Panc1 (cell line): ENCODE measurements around the gene FANK1. TPM values are rescaled to one million over a fixed set of nuclear protein-coding genes. Genes with fewer than 3 reads are reported as not detected.

Source experiments
- ATAC-seq: fragments of 200-7000 bp; cut with Tn5 transposase; 2 replicates; pipeline ENCODE4 v1.9.1; 2020; ENCODE audit warnings: mild to moderate bottlenecking, moderate library complexity
- BruUV-seq: library from RNA; stranded (reverse); fragments of 400-500 nt; replicated peaks from 2 replicates; lab custom pipeline; 2021; lab: Mats Ljungman, UMichigan
- CTCF ChIA-PET: fragments of 300-600 bp; sonication (Branson Sonifier 250); formaldehyde crosslinking; loops from one replicate; lab custom pipeline; 2022; ENCODE audit warnings: antibody characterized with exemption; lab: Charles Lee
- POLR2A ChIA-PET: fragments of 300-600 bp; sonication (Branson Sonifier 250); formaldehyde crosslinking; loops from one replicate; lab custom pipeline; 2022; ENCODE audit warnings: antibody characterized with exemption; lab: Charles Lee
- DNase-seq: peaks from one replicate; pipeline ENCODE4 v3.0.0-alpha.2; 2010; ENCODE audit warnings: low read depth, low spot score
- H3K27ac ChIP-seq: 2 replicates; pipeline ENCODE4 v1.5.1; 2011; ENCODE audit warnings: mild to moderate bottlenecking, low read length, inconsistent platforms
- H3K27me3 ChIP-seq: fragments of 200-500 bp; sonication (Bioruptor generic); 2 replicates; pipeline ENCODE4 v1.6.0; 2014; ENCODE audit warnings: low read length, inconsistent platforms; ENCODE audit not compliant: control insufficient read depth, insufficient read depth
- H3K36me3 ChIP-seq: fragments of 200-500 bp; sonication (Bioruptor generic); 2 replicates; pipeline ENCODE4 v1.5.1; 2014; ENCODE audit warnings: inconsistent platforms, mild to moderate bottlenecking, low read length, moderate library complexity; ENCODE audit not compliant: control insufficient read depth, insufficient read depth
- H3K4me1 ChIP-seq: 2 replicates; pipeline ENCODE4 v1.5.1; 2011; ENCODE audit warnings: inconsistent platforms, mild to moderate bottlenecking, low read length, moderate library complexity; ENCODE audit not compliant: control insufficient read depth, insufficient read depth
- H3K4me3 ChIP-seq, 2 experiments: 2 replicates each; pipeline ENCODE4 v1.5.1; 2011 to 2012; ENCODE audit warnings: low read depth in 2 of 2, low read length in 2 of 2, mild to moderate bottlenecking in 2 of 2, inconsistent platforms in 1 of 2, moderate library complexity in 1 of 2
- H3K9me3 ChIP-seq: fragments of 200-500 bp; sonication (Bioruptor generic); 2 replicates; pipeline ENCODE4 v1.5.1; 2014; ENCODE audit warnings: low read depth, mild to moderate bottlenecking, inconsistent platforms, low read length, moderate library complexity; ENCODE audit not compliant: control insufficient read depth, insufficient read depth
- CTCF ChIP-seq: fragments of 450-650 bp; IDR thresholded peaks from 2 replicates; pipeline ENCODE4 v1.5.1; 2017; ENCODE audit warnings: mild to moderate bottlenecking
- POLR2AphosphoS5 ChIP-seq: IDR thresholded peaks from 2 replicates; pipeline ENCODE4 v1.6.1; 2012; ENCODE audit warnings: mild to moderate bottlenecking, low read depth, low read length, moderate library complexity
- REST ChIP-seq, 2 experiments: IDR thresholded peaks; 2 replicates each; pipeline ENCODE4 v1.6.1; 2011 to 2012; ENCODE audit warnings: low read depth in 2 of 2, control low read depth in 1 of 2, low read length in 1 of 2, mild to moderate bottlenecking in 1 of 2, moderate library complexity in 1 of 2; ENCODE audit not compliant: insufficient read depth in 1 of 2
- SIN3A ChIP-seq: IDR thresholded peaks from 2 replicates; pipeline ENCODE4 v1.6.1; 2012; ENCODE audit warnings: low read depth, mild to moderate bottlenecking, low read length, moderate library complexity, borderline replicate concordance; ENCODE audit not compliant: insufficient read depth
- TCF7L2 ChIP-seq: IDR thresholded peaks from 2 replicates; pipeline ENCODE4 v1.6.1; 2011; ENCODE audit warnings: mild to moderate bottlenecking, low read depth, low read length, inconsistent platforms
- in situ Hi-C: cut with HindIII; loops from 2 replicates; pipeline ENCODE4 v1.10.0; 2016; ENCODE audit warnings: low sequenced_read_pairs, low pct_unique_long_range_greater_than_20kb
- intact Hi-C: fragments of 100-400 bp; cut with micrococcal nuclease; formaldehyde crosslinking; loops from one replicate; pipeline ENCODE4 v1.10.0; 2022; ENCODE audit not compliant: unreplicated experiment
- total RNA-seq: library from RNA; stranded (reverse); gene quantifications from one replicate; pipeline ENCODE4 v1.2.1, GENCODE V29; 2021; ENCODE audit not compliant: unreplicated experiment

Gene FANK1
- total RNA-seq, 1 experiment from 2014 or later, result 19.1 TPM

DNA sequence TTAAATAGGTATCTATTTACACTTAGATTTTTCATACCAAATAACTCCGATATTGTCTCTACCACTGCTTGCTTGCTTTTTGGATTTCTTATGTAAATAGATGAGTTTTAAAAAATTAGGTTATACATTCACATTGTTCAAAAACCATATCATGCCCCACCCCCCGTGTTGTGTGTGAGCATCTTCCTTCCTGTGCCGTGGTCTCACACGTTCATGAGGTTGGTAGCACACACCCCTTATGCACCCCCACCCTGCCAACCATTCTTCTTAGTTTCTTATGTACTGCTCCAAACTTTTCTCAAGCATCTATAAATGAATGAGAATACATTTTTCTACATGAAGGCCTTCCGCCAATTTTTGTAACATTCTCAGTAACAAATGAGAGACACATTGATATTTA, 115.6 kb downstream of the FANK1 start:
- Histone ChIP-seq H3K36me3 (no peaks in the 10 kb centered on the region; the same call in 1 of the 2 replicates), H3K4me3 (no peak overlapping the region), H3K27ac (no peak overlapping the region), H3K27me3 (no peaks in the 10 kb centered on the region), H3K4me1 (peaks cover 14% of the 10 kb centered on the region), H3K9me3 (peaks cover 5% of the 10 kb centered on the region; the same call in 1 of the 2 replicates)
- intact Hi-C loops, result no loop called here
- in situ Hi-C loops, result no loop called here
- no peak for ATAC-seq
- no TSS peak for BruUV-seq
- ChIA-PET POLR2A (no interaction called here), CTCF (no interaction called here)
- DNase-seq, result no peak
- TF ChIP-seq TCF7L2 (no peak), REST (IDR thresholded peaks at IDR 0.05; ENCODE audit: insufficient read depth in 1 of 2, low read depth in 2 of 2, low read length in 1 of 2) (no peak), POLR2AphosphoS5 (no peak), SIN3A (no peak), CTCF (no peak)

GRCh38 chr10:126012485-126012884, 116.1 kb downstream of the FANK1 start:
- ChIA-PET POLR2A (no interaction called here), CTCF (no interaction called here)
- Histone ChIP-seq H3K4me1 (peaks cover 14% of the 10 kb centered on the region), H3K27me3 (no peaks in the 10 kb centered on the region), H3K36me3 (no peaks in the 10 kb centered on the region; the same call in 1 of the 2 replicates), H3K4me3 (no peak overlapping the region), H3K27ac (no peak overlapping the region; the same call in 1 of the 2 replicates), H3K9me3 (peaks cover 5% of the 10 kb centered on the region; the same call in 1 of the 2 replicates)
- no peak for TF ChIP-seq TCF7L2
- DNase-seq (no peak), ATAC-seq (no peak)
- BruUV-seq, result TSS peak; percentile 7
- in situ Hi-C loops (no loop called here), intact Hi-C loops (no loop called here)

DNA sequence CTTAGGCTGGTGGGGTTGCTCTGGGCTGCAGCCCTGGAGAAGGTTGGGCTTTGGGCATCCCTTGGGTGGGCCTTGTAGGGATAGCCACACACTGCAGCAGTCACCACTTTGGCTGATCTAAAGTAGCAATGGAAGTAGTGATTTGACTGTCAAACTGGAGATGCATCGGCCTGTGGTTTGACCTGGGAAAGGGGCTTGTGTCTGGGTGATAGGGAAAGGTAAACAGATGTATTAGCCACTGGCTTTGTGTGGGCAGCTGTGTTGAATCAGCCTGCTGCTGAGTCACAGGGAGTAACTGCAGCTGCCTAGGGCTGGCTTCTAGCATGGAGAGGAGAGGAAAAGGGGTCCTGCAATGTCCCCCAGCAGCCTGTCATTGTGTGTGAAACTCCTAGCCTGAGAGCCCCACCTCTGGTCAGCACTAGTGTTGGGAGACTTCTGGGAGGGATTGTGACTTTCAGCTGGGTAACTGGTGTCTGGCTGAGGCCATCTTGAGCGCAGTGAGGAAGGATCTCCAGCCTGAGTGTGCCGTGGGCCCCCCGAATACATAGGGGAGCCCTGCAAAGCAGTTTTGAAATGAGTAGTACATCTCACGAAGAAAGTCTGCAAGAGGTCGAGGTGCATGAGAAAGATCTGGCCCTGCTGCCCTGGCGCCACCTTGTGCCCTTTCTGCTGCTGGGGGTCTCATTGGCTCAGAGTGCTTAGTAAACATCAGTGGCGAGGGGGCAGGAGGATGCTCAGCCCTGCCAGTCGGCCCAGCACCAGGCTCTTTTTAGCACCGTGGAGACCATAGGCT, 117.3 kb downstream of the FANK1 start:
- Histone ChIP-seq H3K36me3 (no peaks in the 10 kb centered on the region; the same call in 1 of the 2 replicates), H3K9me3 (peaks cover 5% of the 10 kb centered on the region; the same call in 1 of the 2 replicates), H3K4me3 (no peak overlapping the region), H3K27ac (peak overlapping the region; percentile 68), H3K27me3 (no peaks in the 10 kb centered on the region), H3K4me1 (peaks cover 14% of the 10 kb centered on the region)
- BruUV-seq, result no TSS peak
- TF ChIP-seq REST (IDR thresholded peaks at IDR 0.05; ENCODE audit: insufficient read depth in 1 of 2, low read depth in 2 of 2, low read length in 1 of 2) (no peak), CTCF (peak; percentile 78), TCF7L2 (no peak), POLR2AphosphoS5 (no peak)
- DNase-seq (peak; percentile 43), ATAC-seq (peak; percentile 93)
- ChIA-PET POLR2A (no interaction called here), CTCF (no interaction called here)
- in situ Hi-C loops, result no loop called here
- intact Hi-C loops, result no loop called here
